HG03135 (cell line): ENCODE measurements around the gene MCM9.
"Not testable (repeated sequence)": the region's sequence is repeated elsewhere in the genome, so short reads cannot be mapped to it uniquely, and the experiment has no call there.

Source experiments
- ATAC-seq: cut with Tn5 transposase; IDR thresholded peaks from one replicate; pipeline ENCODE4 v1.9.1; 2021; ENCODE audit warnings: mild to moderate bottlenecking, moderate library complexity; ENCODE audit not compliant: unreplicated experiment

The MCM9 gene

GRCh38 chr6:118775381-118775780 is 159.6 kb downstream of the MCM9 start:
- no peak for ATAC-seq

DNA sequence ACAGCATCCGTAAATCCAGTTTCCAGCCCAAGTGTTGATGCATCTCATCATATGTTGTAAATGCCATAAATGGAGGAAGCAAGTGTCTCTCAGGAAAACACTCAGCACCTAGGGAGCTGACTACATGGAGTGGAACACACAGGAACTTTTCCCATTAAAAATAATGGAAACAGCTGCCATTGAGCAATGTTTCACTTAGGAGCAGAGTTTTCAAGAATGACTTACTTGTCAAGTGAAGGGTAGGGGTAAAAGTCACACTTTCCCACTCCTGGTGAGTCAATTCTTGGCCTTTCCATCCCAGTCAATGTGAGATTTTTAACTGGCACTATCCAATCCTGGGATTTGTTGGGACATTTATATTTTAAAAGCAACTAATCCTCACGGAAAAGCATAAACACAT is 160.4 kb downstream of the MCM9 start:
- no peak for ATAC-seq

DNA sequence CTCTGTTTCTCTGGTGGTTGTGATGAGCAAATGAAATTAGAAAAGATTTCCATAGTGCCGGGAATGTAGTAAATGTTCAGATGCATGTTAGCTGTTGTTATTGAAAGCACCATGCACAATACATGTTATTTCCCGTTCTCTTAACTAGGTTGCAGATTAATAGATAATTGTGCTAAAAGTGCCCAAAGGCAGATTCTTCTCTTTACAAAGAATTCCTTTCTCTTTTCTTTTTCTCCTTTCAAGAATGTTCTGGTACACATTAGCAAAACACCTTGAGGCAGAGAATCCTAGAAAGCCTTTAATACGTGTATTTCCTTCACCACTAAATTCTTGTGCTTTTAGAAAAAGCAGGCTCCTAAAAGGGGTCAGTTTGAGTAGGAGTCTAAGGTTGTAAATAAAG is 162.1 kb downstream of the MCM9 start:
- no peak for ATAC-seq

GRCh38 chr6:118771253-118771652 is 163.7 kb downstream of the MCM9 start:
- ATAC-seq = no peak

DNA sequence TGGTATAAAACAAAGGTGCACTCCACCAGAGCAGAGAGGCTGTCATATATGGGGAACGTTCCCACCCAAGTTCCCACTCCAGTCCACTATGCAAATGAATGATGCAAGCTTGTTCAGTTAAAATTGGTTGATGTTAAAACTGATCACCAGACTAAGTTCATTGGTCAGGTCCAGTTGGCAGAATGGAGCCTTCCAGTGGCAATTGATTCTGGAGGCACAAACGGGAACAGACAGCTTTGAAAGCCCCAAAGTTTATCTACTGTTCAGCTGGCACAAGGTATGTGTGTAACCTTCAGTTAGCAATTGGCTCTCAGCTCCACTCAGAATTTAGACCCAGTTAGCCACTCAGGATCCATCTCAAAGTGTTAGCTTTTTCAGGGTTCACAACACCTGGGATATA is 164.1 kb downstream of the MCM9 start:
- ATAC-seq = no peak

DNA sequence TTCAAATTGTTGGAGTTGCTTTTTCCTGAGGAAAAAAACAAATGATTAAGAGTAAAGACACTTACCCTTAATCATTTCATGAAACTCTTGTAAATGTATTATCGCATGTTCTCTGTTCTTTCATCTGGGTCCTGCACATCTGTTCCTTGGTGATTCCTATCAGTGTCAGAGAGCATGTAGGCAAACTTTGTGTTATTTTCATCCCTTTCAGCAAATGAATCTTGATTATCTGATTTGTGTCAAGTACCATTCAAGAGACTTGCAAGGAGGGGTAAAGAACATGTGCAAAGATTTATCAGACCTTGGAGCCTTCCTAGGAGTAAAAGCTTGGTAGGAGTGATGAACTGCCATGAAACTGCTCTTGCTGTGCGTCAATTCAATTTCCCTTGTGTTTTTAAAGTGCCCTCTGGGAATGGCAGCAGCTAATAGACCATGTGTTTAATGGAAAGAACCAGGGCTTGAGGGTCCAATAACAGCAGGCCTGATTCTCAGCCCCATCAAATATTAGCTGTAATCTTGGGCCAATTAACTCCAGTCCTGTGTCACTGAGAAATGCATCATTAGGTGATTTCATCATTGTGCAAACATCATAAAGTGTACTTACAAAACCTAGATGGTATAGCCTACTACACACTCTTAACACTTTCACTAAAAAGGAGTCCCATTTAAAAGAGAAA is 164.7 kb downstream of the MCM9 start:
- ATAC-seq = no peak

- ATAC-seq = no peak
Observed at GRCh38 chr6:118768904-118769325, 166.0 kb downstream of the MCM9 start.

- ATAC-seq = no peak
Observed at GRCh38 chr6:118768441-118768840, 166.5 kb downstream of the MCM9 start.

DNA sequence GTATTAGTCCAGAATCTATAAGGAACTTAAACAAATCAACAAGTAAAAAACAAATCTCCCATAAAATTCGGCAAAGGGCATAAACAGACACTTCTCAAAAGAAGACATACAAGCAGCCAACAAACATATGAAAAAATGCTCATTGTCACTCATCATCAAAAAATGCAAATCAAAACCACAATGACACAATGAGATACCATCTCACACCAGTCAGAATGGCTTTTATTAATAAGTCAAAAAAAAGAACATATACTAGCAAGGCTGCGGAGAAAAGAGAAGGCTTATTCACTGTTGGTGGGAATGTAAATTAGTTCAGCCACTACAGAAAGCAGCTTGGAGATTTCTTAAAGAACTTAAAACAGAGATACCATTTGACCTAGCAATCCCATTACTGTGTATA is 169.6 kb downstream of the MCM9 start:
- not testable (repeated sequence) for ATAC-seq

DNA sequence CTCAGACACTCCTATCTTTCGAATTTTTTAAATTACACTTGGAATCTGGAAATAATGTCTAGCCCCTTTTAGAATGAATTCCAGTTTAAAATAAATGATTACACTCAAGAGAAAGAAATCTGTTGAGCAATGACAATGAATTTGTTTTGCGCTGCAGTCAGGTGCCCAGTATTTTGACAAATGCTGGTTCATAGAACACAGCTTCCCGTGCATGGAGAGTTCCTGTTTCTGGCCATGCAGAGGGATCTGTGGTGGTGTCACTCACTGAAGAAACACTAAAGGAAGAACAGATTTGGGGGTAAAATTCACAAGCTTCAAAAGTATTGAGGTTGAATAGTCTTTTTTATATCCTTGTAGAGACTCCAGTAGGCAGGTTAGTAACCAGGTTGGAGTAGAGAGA is 170.2 kb downstream of the MCM9 start:
- no peak for ATAC-seq
